GM19099 (cell line): ENCODE results near the gene SLC25A36.

ENCODE experiments used
- POLR2A ChIP-seq: IDR thresholded peaks from 3 replicates; pipeline ENCODE4 v1.6.1; 2011; ENCODE audit warnings: low read depth; ENCODE audit not compliant: insufficient read length; ENCODE audit errors: extremely low read depth

The SLC25A36 gene

DNA sequence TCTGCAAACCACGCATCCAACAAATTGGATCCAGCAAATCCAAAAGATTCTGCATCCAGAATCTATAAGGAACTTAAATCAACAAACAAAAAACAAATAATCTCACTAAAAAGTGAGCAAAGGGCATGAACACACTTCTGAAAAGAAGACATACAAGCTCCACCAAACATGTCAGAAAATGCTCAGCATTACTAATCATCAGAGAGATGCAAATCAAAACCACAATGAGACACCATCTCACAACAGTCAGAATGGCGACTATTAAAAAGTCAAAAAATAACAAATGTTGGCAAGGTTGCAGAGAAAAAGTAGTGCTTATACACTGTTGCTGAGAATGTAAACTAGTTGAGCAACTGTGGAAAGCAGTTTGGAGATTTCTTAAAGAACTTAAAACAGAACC lies 21.6 kb upstream of the SLC25A36 start:
- no peak for TF ChIP-seq POLR2A

GRCh38 chr3:140922634-140923033 lies 19.0 kb upstream of the SLC25A36 start:
- no peak for TF ChIP-seq POLR2A

GRCh38 chr3:140924097-140924873 lies 17.4 kb upstream of the SLC25A36 start:
- TF ChIP-seq POLR2A: no peak

DNA sequence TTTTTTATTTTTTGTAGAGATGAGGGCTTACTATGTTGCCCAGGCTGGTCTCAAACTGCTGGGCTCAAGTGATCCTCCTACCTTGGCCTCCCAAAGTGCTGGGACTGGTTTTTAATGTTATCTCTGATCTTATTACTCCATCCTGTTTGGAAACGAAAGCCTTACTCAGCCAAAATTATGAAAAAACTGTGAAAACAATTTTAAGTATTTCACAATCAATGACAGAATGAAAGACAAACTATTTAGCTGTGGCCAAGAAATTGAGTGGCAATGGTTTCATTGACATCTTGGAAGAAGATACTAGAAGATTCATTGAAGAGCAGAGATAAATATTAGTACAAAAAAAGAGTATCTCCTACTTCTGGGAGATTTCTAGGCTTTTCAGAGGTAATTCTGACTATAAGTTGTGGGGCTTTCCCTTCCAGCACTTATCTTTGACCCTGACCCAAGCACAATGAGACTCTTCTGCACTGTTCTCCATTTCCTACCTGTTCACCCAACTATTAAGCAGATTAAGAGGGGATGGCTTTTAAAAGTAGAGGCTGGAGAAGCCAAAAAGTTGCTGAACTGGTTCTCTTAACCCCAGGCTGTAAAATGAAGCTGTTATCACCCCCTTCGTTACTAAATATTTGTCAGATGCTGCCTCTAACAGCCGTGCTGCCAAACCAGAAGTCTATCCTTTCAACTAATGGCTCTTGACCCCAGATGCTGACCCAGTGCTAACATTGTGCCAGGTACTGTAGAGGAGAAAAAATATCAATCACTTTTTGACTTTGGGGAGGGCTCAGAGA lies 14.2 kb upstream of the SLC25A36 start:
- no peak for TF ChIP-seq POLR2A

- TF ChIP-seq POLR2A: no peak
Measured at GRCh38 chr3:140929446-140929845, 12.2 kb upstream of the SLC25A36 start.

GRCh38 chr3:140931016-140931454 lies 10.6 kb upstream of the SLC25A36 start:
- no peak for TF ChIP-seq POLR2A

- no peak for TF ChIP-seq POLR2A
Measured at GRCh38 chr3:140931801-140932200, 9.8 kb upstream of the SLC25A36 start.

DNA sequence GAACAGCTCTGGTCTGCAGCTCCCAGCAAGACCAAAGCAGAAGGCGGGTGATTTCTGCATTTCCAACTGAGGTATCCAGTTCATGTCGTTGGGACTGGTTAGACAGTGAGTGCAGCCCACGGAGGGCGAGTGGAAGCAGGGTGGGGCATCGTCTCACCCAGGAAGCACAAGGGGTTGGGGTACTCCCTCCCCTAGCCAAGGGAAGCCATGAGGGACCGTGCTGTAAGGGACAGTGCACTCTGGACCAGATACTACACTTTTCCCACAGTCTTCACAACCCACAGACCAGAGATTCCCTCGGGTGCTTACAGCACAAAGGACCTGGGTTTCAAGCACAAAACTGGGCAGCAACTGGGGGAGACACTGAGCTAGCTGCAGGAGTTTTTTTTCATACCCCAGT lies 8.5 kb upstream of the SLC25A36 start:
- no peak for TF ChIP-seq POLR2A

GRCh38 chr3:140933552-140933951 lies 8.1 kb upstream of the SLC25A36 start:
- TF ChIP-seq POLR2A: no peak

DNA sequence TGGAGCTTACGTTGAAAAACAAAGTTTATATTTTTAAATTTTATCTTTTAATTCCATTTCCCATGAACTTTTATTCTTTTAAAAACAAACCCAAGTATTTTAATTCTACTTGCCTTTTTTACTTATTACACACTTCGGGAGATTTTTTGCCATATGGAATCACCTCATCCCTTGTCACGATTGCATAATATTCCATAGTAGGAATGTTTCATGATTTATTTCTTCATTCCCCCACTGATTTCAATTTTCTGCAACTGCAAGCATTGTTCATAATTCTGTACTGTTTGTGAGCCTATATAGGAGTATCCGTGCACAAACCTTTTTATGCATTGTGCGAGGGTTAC lies 574 bp upstream of the SLC25A36 start:
- no peak for TF ChIP-seq POLR2A

- TF ChIP-seq POLR2A: peak; percentile 57
Measured at GRCh38 chr3:140942221-140943104, 827 bp downstream of the SLC25A36 start.

GRCh38 chr3:140943781-140944552 lies 2.3 kb downstream of the SLC25A36 start:
- TF ChIP-seq POLR2A: no peak

DNA sequence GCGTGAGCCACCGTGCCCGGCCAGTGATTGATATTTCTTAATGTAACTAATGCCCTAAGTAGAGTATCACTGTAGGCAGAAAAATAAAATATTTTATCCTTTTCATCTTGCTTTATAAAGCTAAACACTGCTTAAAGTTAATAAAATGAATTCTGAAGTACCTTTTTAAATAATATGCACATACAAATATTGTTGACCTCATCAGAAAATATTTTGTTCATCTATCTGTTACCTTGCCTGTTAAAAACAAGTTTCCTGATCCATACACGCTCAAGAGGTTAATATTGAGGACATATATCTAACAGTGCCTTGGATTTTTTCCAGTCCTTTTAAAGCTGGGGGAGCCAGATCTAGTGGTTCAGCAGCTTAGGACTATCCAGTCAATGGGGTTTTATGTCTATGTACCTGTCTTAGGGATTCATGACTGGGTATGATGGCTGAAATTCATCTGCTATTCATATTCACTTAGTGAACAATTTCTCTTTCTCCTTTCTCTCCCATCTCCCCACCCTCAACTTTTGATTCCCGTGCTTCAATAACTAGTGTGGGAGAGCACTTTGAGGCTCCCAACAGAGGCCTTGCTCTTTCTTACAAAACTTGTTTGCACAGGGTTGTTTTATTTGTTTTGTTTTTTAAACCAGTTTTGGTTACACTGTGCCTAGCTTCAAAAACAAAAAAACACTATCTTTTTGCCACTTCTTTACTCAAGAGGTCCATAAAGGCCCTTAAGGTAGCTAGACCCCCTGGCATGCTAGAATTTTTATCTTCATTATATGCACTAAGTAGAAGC lies 7.0 kb downstream of the SLC25A36 start:
- TF ChIP-seq POLR2A: no peak

- no peak for TF ChIP-seq POLR2A
Measured at GRCh38 chr3:140950144-140950543, 8.5 kb downstream of the SLC25A36 start.
